Parathyroid adenoma (tissue), 2 donors: Measurements from ENCODE around the gene ADM5.

ENCODE experiments used
- H2AFZ ChIP-seq: fragments of 300-600 bp; sonication (generic); one replicate; pipeline ENCODE4 v1.7.0; 2017; ENCODE audit warnings: antibody characterized with exemption, mild to moderate bottlenecking
- H3K27ac ChIP-seq: fragments of 300-600 bp; sonication (generic); one replicate; pipeline ENCODE4 v1.7.0; 2017
- H3K27me3 ChIP-seq: fragments of 300-600 bp; sonication (generic); one replicate; pipeline ENCODE4 v1.7.0; 2017; ENCODE audit warnings: low read length; ENCODE audit not compliant: control insufficient read depth, insufficient read depth
- H3K36me3 ChIP-seq: fragments of 300-600 bp; sonication (generic); one replicate; pipeline ENCODE4 v1.7.0; 2017; ENCODE audit warnings: low read length; ENCODE audit not compliant: control insufficient read depth, insufficient read depth
- H3K4me1 ChIP-seq: fragments of 300-600 bp; sonication (generic); one replicate; pipeline ENCODE4 v1.7.0; 2017; ENCODE audit warnings: control low read depth
- H3K4me2 ChIP-seq: fragments of 300-600 bp; sonication (generic); one replicate; pipeline ENCODE4 v1.7.0; 2017; ENCODE audit warnings: low read length
- H3K4me3 ChIP-seq: fragments of 300-600 bp; sonication (generic); one replicate; pipeline ENCODE4 v1.7.0; 2017; ENCODE audit warnings: low read depth, low read length
- H3K79me2 ChIP-seq: fragments of 300-600 bp; sonication (generic); one replicate; pipeline ENCODE4 v1.7.0; 2017; ENCODE audit warnings: control low read depth
- H3K9ac ChIP-seq: fragments of 300-600 bp; sonication (generic); one replicate; pipeline ENCODE4 v1.7.0; 2017; ENCODE audit warnings: mild to moderate bottlenecking
- H3K9me3 ChIP-seq: fragments of 300-600 bp; sonication (generic); one replicate; pipeline ENCODE4 v1.7.0; 2017; ENCODE audit warnings: low read length; ENCODE audit not compliant: control insufficient read depth
- TF ChIP-seq, protein P1 (sequence below): fragments of 300-600 bp; sonication (generic); IDR thresholded peaks from one replicate; pipeline ENCODE4 v1.7.0; 2017; ENCODE audit warnings: antibody characterized with exemption, mild to moderate bottlenecking
- donor health status: primary hyperparathyroidism.

Gene ADM5

DNA sequence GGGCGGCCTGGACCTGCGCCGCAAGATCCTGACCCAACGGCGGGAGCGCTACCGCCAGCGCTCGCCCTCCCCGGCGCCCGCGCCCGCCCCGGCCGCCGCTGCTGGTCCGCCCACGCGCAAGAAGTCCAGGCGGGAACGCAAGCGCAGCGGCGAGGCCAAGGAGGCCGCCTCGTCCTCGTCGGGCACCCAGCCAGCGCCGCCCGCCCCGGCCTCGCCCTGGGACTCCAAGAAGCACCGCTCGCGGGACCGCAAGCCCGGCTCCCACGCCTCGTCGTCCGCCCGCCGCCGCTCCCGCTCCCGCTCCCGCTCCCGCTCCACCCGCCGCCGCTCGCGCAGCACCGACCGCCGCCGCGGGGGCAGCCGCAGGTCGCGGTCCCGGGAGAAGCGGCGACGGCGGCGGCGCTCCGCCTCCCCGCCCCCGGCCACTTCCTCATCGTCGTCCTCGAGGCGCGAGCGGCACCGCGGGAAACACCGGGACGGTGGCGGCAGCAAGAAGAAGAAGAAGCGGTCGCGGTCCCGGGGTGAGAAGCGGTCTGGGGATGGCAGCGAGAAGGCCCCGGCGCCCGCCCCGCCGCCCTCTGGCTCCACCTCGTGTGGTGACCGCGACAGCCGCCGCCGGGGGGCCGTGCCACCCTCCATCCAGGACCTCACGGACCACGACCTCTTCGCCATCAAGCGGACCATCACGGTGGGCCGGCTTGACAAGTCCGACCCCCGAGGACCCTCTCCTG lies 37.4 kb upstream of the ADM5 start:
- no peak overlapping the region for H3K4me3 ChIP-seq
- no peak overlapping the region for H3K27ac ChIP-seq
- H3K27me3 ChIP-seq = no peaks in the 10 kb centered on the region
- peaks cover 9% of the 10 kb centered on the region for H3K79me2 ChIP-seq
- no peaks in the 10 kb centered on the region for H3K9me3 ChIP-seq
- no peaks in the 10 kb centered on the region for H3K4me1 ChIP-seq
- TF ChIP-seq, protein P1, sequence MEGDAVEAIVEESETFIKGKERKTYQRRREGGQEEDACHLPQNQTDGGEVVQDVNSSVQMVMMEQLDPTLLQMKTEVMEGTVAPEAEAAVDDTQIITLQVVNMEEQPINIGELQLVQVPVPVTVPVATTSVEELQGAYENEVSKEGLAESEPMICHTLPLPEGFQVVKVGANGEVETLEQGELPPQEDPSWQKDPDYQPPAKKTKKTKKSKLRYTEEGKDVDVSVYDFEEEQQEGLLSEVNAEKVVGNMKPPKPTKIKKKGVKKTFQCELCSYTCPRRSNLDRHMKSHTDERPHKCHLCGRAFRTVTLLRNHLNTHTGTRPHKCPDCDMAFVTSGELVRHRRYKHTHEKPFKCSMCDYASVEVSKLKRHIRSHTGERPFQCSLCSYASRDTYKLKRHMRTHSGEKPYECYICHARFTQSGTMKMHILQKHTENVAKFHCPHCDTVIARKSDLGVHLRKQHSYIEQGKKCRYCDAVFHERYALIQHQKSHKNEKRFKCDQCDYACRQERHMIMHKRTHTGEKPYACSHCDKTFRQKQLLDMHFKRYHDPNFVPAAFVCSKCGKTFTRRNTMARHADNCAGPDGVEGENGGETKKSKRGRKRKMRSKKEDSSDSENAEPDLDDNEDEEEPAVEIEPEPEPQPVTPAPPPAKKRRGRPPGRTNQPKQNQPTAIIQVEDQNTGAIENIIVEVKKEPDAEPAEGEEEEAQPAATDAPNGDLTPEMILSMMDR = no peak
- no peaks in the 10 kb centered on the region for H3K36me3 ChIP-seq
- no peak overlapping the region for H2AFZ ChIP-seq
- H3K9ac ChIP-seq = no peak overlapping the region
- H3K4me2 ChIP-seq = no peak overlapping the region

DNA sequence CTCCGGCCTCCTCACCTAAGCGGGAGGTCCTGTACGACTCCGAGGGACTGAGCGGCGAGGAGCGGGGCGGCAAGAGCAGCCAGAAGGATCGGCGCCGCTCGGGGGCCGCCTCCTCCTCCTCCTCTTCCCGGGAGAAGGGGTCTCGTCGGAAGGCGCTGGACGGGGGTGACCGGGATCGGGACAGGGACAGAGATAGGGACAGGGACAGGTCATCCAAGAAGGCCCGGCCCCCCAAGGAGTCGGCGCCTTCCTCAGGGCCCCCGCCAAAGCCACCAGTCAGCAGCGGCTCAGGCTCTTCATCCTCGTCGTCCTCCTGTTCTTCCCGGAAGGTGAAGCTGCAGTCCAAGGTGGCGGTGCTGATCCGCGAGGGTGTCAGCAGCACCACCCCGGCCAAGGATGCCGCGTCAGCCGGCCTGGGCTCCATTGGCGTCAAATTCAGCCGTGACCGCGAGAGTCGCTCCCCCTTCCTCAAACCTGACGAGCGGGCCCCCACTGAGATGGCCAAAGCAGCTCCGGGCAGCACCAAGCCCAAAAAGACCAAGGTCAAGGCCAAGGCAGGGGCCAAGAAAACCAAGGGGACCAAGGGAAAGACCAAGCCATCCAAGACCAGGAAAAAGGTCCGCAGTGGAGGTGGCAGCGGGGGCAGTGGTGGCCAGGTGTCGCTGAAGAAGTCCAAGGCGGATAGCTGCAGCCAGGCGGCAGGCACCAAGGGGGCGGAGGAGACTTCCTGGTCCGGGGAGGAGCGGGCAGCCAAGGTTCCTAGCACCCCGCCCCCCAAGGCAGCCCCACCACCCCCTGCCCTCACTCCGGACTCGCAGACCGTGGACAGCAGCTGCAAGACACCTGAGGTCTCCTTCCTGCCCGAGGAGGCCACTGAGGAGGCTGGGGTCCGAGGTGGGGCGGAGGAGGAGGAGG lies 36.6 kb upstream of the ADM5 start:
- no peaks in the 10 kb centered on the region for H3K36me3 ChIP-seq

DNA sequence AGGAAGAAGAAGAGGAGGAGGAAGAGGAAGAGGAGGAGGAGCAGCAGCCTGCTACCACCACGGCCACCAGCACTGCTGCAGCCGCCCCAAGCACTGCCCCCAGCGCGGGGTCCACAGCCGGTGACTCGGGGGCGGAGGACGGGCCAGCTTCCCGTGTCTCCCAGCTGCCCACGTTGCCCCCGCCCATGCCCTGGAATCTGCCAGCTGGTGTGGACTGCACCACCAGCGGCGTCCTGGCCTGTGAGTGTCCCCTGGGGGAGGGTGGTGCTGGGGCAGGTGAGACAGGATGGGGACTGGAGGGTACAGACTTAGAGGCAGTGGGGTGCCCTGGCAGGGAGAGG lies 36.0 kb upstream of the ADM5 start:
- no peak overlapping the region for H3K27ac ChIP-seq
- H3K9me3 ChIP-seq = no peaks in the 10 kb centered on the region
- no peak overlapping the region for H2AFZ ChIP-seq
- no peaks in the 10 kb centered on the region for H3K4me1 ChIP-seq
- H3K27me3 ChIP-seq = no peaks in the 10 kb centered on the region
- no peaks in the 10 kb centered on the region for H3K36me3 ChIP-seq
- H3K9ac ChIP-seq = no peak overlapping the region
- TF ChIP-seq, protein P1 = no peak
- no peak overlapping the region for H3K4me3 ChIP-seq
- H3K4me2 ChIP-seq = no peak overlapping the region
- H3K79me2 ChIP-seq = peaks cover 5% of the 10 kb centered on the region

More for the DNA sequence above, 36.6 kb upstream of the ADM5 start:
- TF ChIP-seq, protein P1 = no peak
- H3K4me3 ChIP-seq = no peak overlapping the region
- H3K9me3 ChIP-seq = no peaks in the 10 kb centered on the region
- H3K27ac ChIP-seq = no peak overlapping the region
- no peaks in the 10 kb centered on the region for H3K27me3 ChIP-seq
- H3K4me1 ChIP-seq = no peaks in the 10 kb centered on the region
- no peak overlapping the region for H3K9ac ChIP-seq
- H2AFZ ChIP-seq = no peak overlapping the region
- H3K79me2 ChIP-seq = peaks cover 5% of the 10 kb centered on the region
- H3K4me2 ChIP-seq = no peak overlapping the region

DNA sequence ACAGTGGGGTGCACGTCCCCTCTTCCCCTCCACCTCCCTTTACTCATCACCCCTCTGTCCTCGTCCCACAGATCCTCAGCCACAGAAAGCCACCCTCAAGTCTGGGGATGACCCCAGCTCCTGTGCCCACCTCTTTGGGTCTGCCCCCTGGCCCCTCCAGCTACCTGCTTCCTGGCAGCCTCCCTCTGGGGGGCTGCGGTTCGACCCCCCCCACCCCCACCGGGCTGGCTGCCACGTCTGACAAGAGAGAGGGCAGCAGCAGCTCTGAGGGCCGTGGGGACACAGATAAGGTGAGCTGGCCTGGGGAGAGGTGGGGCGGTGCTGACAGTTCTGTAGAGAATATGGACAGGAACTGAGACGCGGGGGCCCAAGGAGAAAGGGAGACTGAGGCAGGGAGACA lies 34.8 kb upstream of the ADM5 start:
- Histone ChIP-seq H3K79me2 (peaks cover 5% of the 10 kb centered on the region), H3K4me2 (no peak overlapping the region), H3K4me3 (no peak overlapping the region), H3K27ac (no peak overlapping the region), H3K36me3 (no peaks in the 10 kb centered on the region), H3K4me1 (no peaks in the 10 kb centered on the region), H2AFZ (no peak overlapping the region), H3K27me3 (no peaks in the 10 kb centered on the region), H3K9me3 (no peaks in the 10 kb centered on the region), H3K9ac (no peak overlapping the region)
- TF ChIP-seq, protein P1 = no peak
